HFFc6 (cell line): ENCODE data around the gene SLC12A8. TPM values are rescaled to one million over a fixed set of nuclear protein-coding genes. Genes with fewer than 3 reads are reported as not detected.

Experiments used
- DNase-seq: peaks from one replicate; pipeline ENCODE4 v3.0.0-alpha.2; 2018
- H3K27ac Mint-ChIP-seq: 2 replicates; pipeline ENCODE4 v1.8.0; 2020; ENCODE audit warnings: mild to moderate bottlenecking, mixed read lengths
- H3K27me3 Mint-ChIP-seq: 2 replicates; pipeline ENCODE4 v1.8.0; 2021; ENCODE audit warnings: mild to moderate bottlenecking, moderate library complexity, mixed read lengths; ENCODE audit not compliant: insufficient read depth
- H3K36me3 Mint-ChIP-seq: 2 replicates; pipeline ENCODE4 v1.8.0; 2021; ENCODE audit warnings: low read depth, mixed read lengths
- H3K4me1 Mint-ChIP-seq: 2 replicates; pipeline ENCODE4 v1.8.0; 2020; ENCODE audit warnings: low read depth, mixed read lengths
- H3K4me3 Mint-ChIP-seq: 2 replicates; pipeline ENCODE4 v1.8.0; 2020; ENCODE audit warnings: mild to moderate bottlenecking, moderate library complexity, mixed read lengths
- H3K9me3 Mint-ChIP-seq: 2 replicates; pipeline ENCODE4 v1.8.0; 2020; ENCODE audit warnings: mild to moderate bottlenecking, mixed read lengths
- CTCF ChIP-seq: fragments of 200-600 bp; sonication (generic); IDR thresholded peaks from 2 replicates; pipeline ENCODE4 v1.5.0; 2021; ENCODE audit warnings: antibody characterized with exemption, mild to moderate bottlenecking
- total RNA-seq, 6 experiments: library from RNA; stranded (reverse); fragmentation: NEBNext Ultra II Directional; extraction: Animal tissue kit (Norgen Biotek cat#: 25700); gene quantifications; 2 replicates in 1 of 6; 3 replicates in 5 of 6; pipeline ENCODE4 v1.2.3, GENCODE V29; 2021

SLC12A8 gene
- total RNA-seq, 6 experiments from 2014 or later = 1.8 to 4.6 (median 3.7) TPM

GRCh38 chr3:125116311-125117080 lies 96.1 kb downstream of the SLC12A8 start:
- peak overlapping the region; percentile 39; the same call in 1 of the 2 replicates for H3K4me3 Mint-ChIP-seq
- peaks cover 6% of the 10 kb centered on the region; the same call in 1 of the 2 replicates for H3K27me3 Mint-ChIP-seq
- peak overlapping the region; percentile 91 for H3K27ac Mint-ChIP-seq
- DNase-seq = peak; percentile 85
- H3K4me1 Mint-ChIP-seq = peaks cover 45% of the 10 kb centered on the region
- H3K9me3 Mint-ChIP-seq = no peaks in the 10 kb centered on the region
- H3K36me3 Mint-ChIP-seq = peaks cover 7% of the 10 kb centered on the region; the same call in 1 of the 2 replicates
- TF ChIP-seq CTCF = no peak

- peaks cover 7% of the 10 kb centered on the region; the same call in 1 of the 2 replicates for H3K36me3 Mint-ChIP-seq
- no peak for TF ChIP-seq CTCF
- DNase-seq = no peak
- H3K4me1 Mint-ChIP-seq = peaks cover 46% of the 10 kb centered on the region
- H3K27me3 Mint-ChIP-seq = peaks cover 6% of the 10 kb centered on the region; the same call in 1 of the 2 replicates
- H3K9me3 Mint-ChIP-seq = no peaks in the 10 kb centered on the region
- no peak overlapping the region for H3K4me3 Mint-ChIP-seq
- H3K27ac Mint-ChIP-seq = peak overlapping the region; percentile 73
These were observed 96.9 kb downstream of the SLC12A8 start for GRCh38 chr3:125115640-125116039.

GRCh38 chr3:125112981-125113380 lies 99.6 kb downstream of the SLC12A8 start:
- TF ChIP-seq CTCF = no peak
- H3K27ac Mint-ChIP-seq = no peak overlapping the region
- H3K9me3 Mint-ChIP-seq = no peaks in the 10 kb centered on the region
- DNase-seq = no peak
- H3K4me1 Mint-ChIP-seq = peaks cover 73% of the 10 kb centered on the region
- peaks cover 6% of the 10 kb centered on the region for H3K27me3 Mint-ChIP-seq
- H3K4me3 Mint-ChIP-seq = no peak overlapping the region
- H3K36me3 Mint-ChIP-seq = peaks cover 7% of the 10 kb centered on the region; the same call in 1 of the 2 replicates

- TF ChIP-seq CTCF = no peak
- Mint-ChIP-seq H3K36me3 (peaks cover 7% of the 10 kb centered on the region; the same call in 1 of the 2 replicates), H3K9me3 (no peaks in the 10 kb centered on the region), H3K4me1 (peaks cover 74% of the 10 kb centered on the region), H3K27me3 (peaks cover 4% of the 10 kb centered on the region), H3K27ac (peak overlapping the region; percentile 46), H3K4me3 (peak overlapping the region; percentile 1; the same call in 1 of the 2 replicates)
- DNase-seq = no peak
These were observed 101.6 kb downstream of the SLC12A8 start for GRCh38 chr3:125110876-125111480.

GRCh38 chr3:125110016-125110875 lies 102.3 kb downstream of the SLC12A8 start:
- H3K27ac Mint-ChIP-seq = peak overlapping the region; percentile 77
- peak; percentile 90 for DNase-seq
- H3K36me3 Mint-ChIP-seq = peaks cover 11% of the 10 kb centered on the region
- peaks cover 68% of the 10 kb centered on the region for H3K4me1 Mint-ChIP-seq
- H3K9me3 Mint-ChIP-seq = no peaks in the 10 kb centered on the region; the same call in 1 of the 2 replicates
- peak overlapping the region; percentile 39 for H3K4me3 Mint-ChIP-seq
- TF ChIP-seq CTCF = no peak
- peaks cover 1% of the 10 kb centered on the region for H3K27me3 Mint-ChIP-seq
